ENCODE results near the gene RAB3C. TPM values are rescaled to one million over a fixed set of nuclear protein-coding genes. Genes with fewer than 3 reads are reported as not detected.

The RAB3C gene
- total and polyA plus RNA-seq, 2 donors (not counting 1 experiment from before 2014, with no cell fraction given): not detected

- Histone ChIP-seq H3K4me1 (ENCODE audit: control insufficient read depth, extremely low read depth, insufficient read depth, low read length) (no peaks in the 10 kb centered on the region), H3K79me2 (ENCODE audit: control insufficient read depth, insufficient read depth, low read length) (no peaks in the 10 kb centered on the region), H3K4me2 (ENCODE audit: extremely low read depth, insufficient read depth, low read length) (no peak overlapping the region), H3K36me3 (ENCODE audit: control insufficient read depth, insufficient read depth, low read length) (no peaks in the 10 kb centered on the region), H4K20me1 (ENCODE audit: control insufficient read depth, extremely low read depth, insufficient read depth, low read length) (no peaks in the 10 kb centered on the region), H3K9me3 (ENCODE audit: control insufficient read depth, insufficient read depth, low read depth, low read length) (no peaks in the 10 kb centered on the region), H3K27ac (ENCODE audit: insufficient read depth, low read length) (no peak overlapping the region), H3K27me3 (ENCODE audit: control insufficient read depth, insufficient read depth, low read length) (no peaks in the 10 kb centered on the region), H3K4me3 (replicated peaks in 1 of 4; ENCODE audit: control extremely low read depth in 1 of 4, insufficient read depth in 1 of 4, low read depth in 3 of 4, low read length in 4 of 4) (no peak overlapping the region), H2AFZ (ENCODE audit: low read length) (no peak overlapping the region), H3K9ac (ENCODE audit: insufficient read depth, low read length) (no peak overlapping the region)
- DNase-seq (ENCODE audit: low read depth in 2 of 2): no peak
- TF ChIP-seq CTCF (conservative IDR thresholded peaks at IDR 0.05 in 1 of 2, IDR thresholded peaks at IDR 0.05 in 1 of 2; ENCODE audit: low read depth in 1 of 2, low read length in 2 of 2) (no peak), EZH2 (IDR thresholded peaks at IDR 0.05; ENCODE audit: low read length, missing control alignments) (no peak)
These were observed 23.2 kb downstream of the RAB3C start for GRCh38 chr5:58606064-58606463.

DNA sequence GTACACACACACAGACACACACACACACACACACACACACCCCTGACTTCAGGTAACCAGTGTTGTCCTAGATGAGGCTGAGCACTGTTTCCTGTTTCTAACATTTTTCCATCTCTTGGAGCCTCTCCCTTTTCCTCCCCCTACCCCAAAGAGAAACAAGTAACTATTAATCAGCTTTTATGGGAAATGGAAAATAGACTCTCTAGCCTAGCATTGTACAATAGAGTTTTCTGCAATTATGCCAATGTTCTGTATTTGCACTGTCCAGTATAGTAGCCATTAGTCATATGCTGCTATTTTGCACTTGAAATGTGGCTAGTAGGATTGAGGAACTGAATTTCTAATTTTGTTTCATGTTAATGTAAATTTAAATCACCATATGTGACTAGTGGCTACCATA is 33.1 kb downstream of the RAB3C start:
- no peaks in the 10 kb centered on the region for H3K79me2 ChIP-seq (ENCODE audit: control insufficient read depth, insufficient read depth, low read length)
- no peaks in the 10 kb centered on the region for H4K20me1 ChIP-seq (ENCODE audit: control insufficient read depth, extremely low read depth, insufficient read depth, low read length)
- H3K4me3 ChIP-seq (replicated peaks in 1 of 4; ENCODE audit: control extremely low read depth in 1 of 4, insufficient read depth in 1 of 4, low read depth in 3 of 4, low read length in 4 of 4): no peak overlapping the region
- no peak overlapping the region for H3K9ac ChIP-seq (ENCODE audit: insufficient read depth, low read length)
- no peaks in the 10 kb centered on the region for H3K27me3 ChIP-seq (ENCODE audit: control insufficient read depth, insufficient read depth, low read length)
- TF ChIP-seq EZH2 (IDR thresholded peaks at IDR 0.05; ENCODE audit: low read length, missing control alignments): no peak
- TF ChIP-seq CTCF (conservative IDR thresholded peaks at IDR 0.05 in 1 of 2, IDR thresholded peaks at IDR 0.05 in 1 of 2; ENCODE audit: low read depth in 1 of 2, low read length in 2 of 2): no peak
- no peaks in the 10 kb centered on the region for H3K36me3 ChIP-seq (ENCODE audit: control insufficient read depth, insufficient read depth, low read length)
- no peak overlapping the region for H3K4me2 ChIP-seq (ENCODE audit: extremely low read depth, insufficient read depth, low read length)
- H3K4me1 ChIP-seq (ENCODE audit: control insufficient read depth, extremely low read depth, insufficient read depth, low read length): no peaks in the 10 kb centered on the region
- H3K27ac ChIP-seq (ENCODE audit: insufficient read depth, low read length): no peak overlapping the region
- no peak for DNase-seq (ENCODE audit: low read depth in 2 of 2)
- H2AFZ ChIP-seq (ENCODE audit: low read length): no peak overlapping the region
- no peaks in the 10 kb centered on the region for H3K9me3 ChIP-seq (ENCODE audit: control insufficient read depth, insufficient read depth, low read depth, low read length)

GRCh38 chr5:58617241-58617640 is 34.4 kb downstream of the RAB3C start:
- Histone ChIP-seq H3K4me1 (ENCODE audit: control insufficient read depth, extremely low read depth, insufficient read depth, low read length) (no peaks in the 10 kb centered on the region), H4K20me1 (ENCODE audit: control insufficient read depth, extremely low read depth, insufficient read depth, low read length) (no peaks in the 10 kb centered on the region), H3K79me2 (ENCODE audit: control insufficient read depth, insufficient read depth, low read length) (no peaks in the 10 kb centered on the region), H3K4me3 (replicated peaks in 1 of 4; ENCODE audit: control extremely low read depth in 1 of 4, insufficient read depth in 1 of 4, low read depth in 3 of 4, low read length in 4 of 4) (no peak overlapping the region), H3K27ac (ENCODE audit: insufficient read depth, low read length) (no peak overlapping the region), H2AFZ (ENCODE audit: low read length) (no peak overlapping the region), H3K9me3 (ENCODE audit: control insufficient read depth, insufficient read depth, low read depth, low read length) (no peaks in the 10 kb centered on the region), H3K9ac (ENCODE audit: insufficient read depth, low read length) (no peak overlapping the region), H3K4me2 (ENCODE audit: extremely low read depth, insufficient read depth, low read length) (no peak overlapping the region), H3K27me3 (ENCODE audit: control insufficient read depth, insufficient read depth, low read length) (no peaks in the 10 kb centered on the region), H3K36me3 (ENCODE audit: control insufficient read depth, insufficient read depth, low read length) (no peaks in the 10 kb centered on the region)
- no peak for DNase-seq (ENCODE audit: low read depth in 2 of 2)
- TF ChIP-seq CTCF (conservative IDR thresholded peaks at IDR 0.05 in 1 of 2, IDR thresholded peaks at IDR 0.05 in 1 of 2; ENCODE audit: low read depth in 1 of 2, low read length in 2 of 2): no peak
- TF ChIP-seq EZH2 (IDR thresholded peaks at IDR 0.05; ENCODE audit: low read length, missing control alignments): no peak
